ENCODE measurements around the gene CPTP.

DNA sequence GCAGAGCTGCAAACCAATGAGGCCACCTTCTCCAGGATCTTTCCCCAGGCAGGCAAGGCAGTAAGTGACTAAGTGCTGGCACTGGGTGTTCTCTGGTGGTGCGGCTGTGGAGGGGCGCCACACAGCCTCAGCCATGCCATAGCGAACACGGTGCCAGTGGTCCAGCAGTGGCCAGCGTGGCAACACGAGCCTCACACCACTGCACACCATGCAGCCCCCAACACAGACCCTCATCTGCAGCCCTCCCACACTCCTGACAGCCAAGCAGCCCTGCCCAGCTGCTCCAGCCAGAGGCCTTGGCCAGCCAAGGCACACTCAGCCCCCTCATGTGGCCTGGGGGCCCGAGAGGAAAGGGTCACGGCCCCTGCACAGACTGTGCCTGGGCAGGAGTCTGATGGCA is 3.1 kb upstream of the CPTP start:
- no peak for TF ChIP-seq EZH2phosphoT487 (IDR thresholded peaks at IDR 0.05; ENCODE audit: borderline replicate concordance, low read length)
- TF ChIP-seq, protein P1, sequence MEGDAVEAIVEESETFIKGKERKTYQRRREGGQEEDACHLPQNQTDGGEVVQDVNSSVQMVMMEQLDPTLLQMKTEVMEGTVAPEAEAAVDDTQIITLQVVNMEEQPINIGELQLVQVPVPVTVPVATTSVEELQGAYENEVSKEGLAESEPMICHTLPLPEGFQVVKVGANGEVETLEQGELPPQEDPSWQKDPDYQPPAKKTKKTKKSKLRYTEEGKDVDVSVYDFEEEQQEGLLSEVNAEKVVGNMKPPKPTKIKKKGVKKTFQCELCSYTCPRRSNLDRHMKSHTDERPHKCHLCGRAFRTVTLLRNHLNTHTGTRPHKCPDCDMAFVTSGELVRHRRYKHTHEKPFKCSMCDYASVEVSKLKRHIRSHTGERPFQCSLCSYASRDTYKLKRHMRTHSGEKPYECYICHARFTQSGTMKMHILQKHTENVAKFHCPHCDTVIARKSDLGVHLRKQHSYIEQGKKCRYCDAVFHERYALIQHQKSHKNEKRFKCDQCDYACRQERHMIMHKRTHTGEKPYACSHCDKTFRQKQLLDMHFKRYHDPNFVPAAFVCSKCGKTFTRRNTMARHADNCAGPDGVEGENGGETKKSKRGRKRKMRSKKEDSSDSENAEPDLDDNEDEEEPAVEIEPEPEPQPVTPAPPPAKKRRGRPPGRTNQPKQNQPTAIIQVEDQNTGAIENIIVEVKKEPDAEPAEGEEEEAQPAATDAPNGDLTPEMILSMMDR (IDR thresholded peaks at IDR 0.05; ENCODE audit: low read depth, low read length, poor library complexity, severe bottlenecking), result no peak

Measured in DOHH2 (cell line).